CD14-positive monocyte (primary cell): ENCODE data around the gene SNRPN. TPM values are rescaled to one million over a fixed set of nuclear protein-coding genes. Genes with fewer than 3 reads are reported as not detected.

ENCODE experiments used
- DNase-seq, 3 donors: peaks; one replicate each; pipeline ENCODE4 v3.0.0-alpha.2; 2011 to 2022
- H2AFZ ChIP-seq: 2 replicates; pipeline ENCODE4 v1.6.0; 2012; ENCODE audit warnings: mild to moderate bottlenecking, low read depth, low read length, inconsistent platforms; ENCODE audit not compliant: insufficient read depth, poor library complexity, severe bottlenecking
- H3K27ac ChIP-seq, 2 donors: 1 replicate in 1 of 2; 2 replicates in 1 of 2; pipeline ENCODE4 v1.5.1; 2012 to 2013; ENCODE audit warnings: low read length in 2 of 2, control low read depth in 1 of 2, inconsistent platforms in 1 of 2, low read depth in 1 of 2, mild to moderate bottlenecking in 1 of 2
- H3K27me3 ChIP-seq, 2 donors: one replicate each; pipeline versions ENCODE4 v1.6.0 to v1.6.1; 2011 to 2013; ENCODE audit warnings: low read length in 2 of 2; ENCODE audit not compliant: control insufficient read depth in 2 of 2, insufficient read depth in 2 of 2
- H3K36me3 ChIP-seq, 2 donors: replicated peaks in 1 of 2; 1 replicate in 1 of 2; 2 replicates in 1 of 2; pipeline versions ENCODE4 v1.5.1 to v1.6.1; 2012 to 2013; ENCODE audit warnings: low read length in 2 of 2, control low read depth in 1 of 2, inconsistent platforms in 1 of 2, mild to moderate bottlenecking in 1 of 2; ENCODE audit not compliant: insufficient read depth in 2 of 2, control insufficient read depth in 1 of 2
- H3K4me1 ChIP-seq, 2 donors: 1 replicate in 1 of 2; 2 replicates in 1 of 2; pipeline versions ENCODE4 v1.5.1 to v1.6.1; 2012 to 2013; ENCODE audit warnings: low read length in 2 of 2, control low read depth in 1 of 2, inconsistent platforms in 1 of 2, mild to moderate bottlenecking in 1 of 2, moderate library complexity in 1 of 2; ENCODE audit not compliant: insufficient read depth in 2 of 2, control insufficient read depth in 1 of 2
- H3K4me2 ChIP-seq: replicated peaks from 2 replicates; pipeline ENCODE3; 2012; ENCODE audit warnings: low read length, moderate library complexity, mild to moderate bottlenecking; ENCODE audit not compliant: poor library complexity, severe bottlenecking; ENCODE audit errors: extremely low read depth
- H3K4me3 ChIP-seq, 3 experiments: fragments of 200-600 bp in 1 of 3; sonication (generic) in 1 of 3; replicated peaks in 1 of 3; 1 replicate in 2 of 3; 2 replicates in 1 of 3; pipeline ENCODE4 v1.5.1; 2011 to 2013; ENCODE audit warnings: low read length in 3 of 3, mild to moderate bottlenecking in 3 of 3, control low read depth in 2 of 3, low read depth in 2 of 3, inconsistent platforms in 1 of 3, moderate library complexity in 1 of 3
- H3K79me2 ChIP-seq: 2 replicates; pipeline ENCODE4 v1.6.0; 2012; ENCODE audit warnings: mild to moderate bottlenecking, control low read depth, inconsistent platforms, low read length, moderate library complexity; ENCODE audit not compliant: insufficient read depth
- H3K9ac ChIP-seq: 2 replicates; pipeline ENCODE4 v1.6.0; 2017; ENCODE audit warnings: low read length, mild to moderate bottlenecking; ENCODE audit not compliant: insufficient read depth, poor library complexity, severe bottlenecking
- H3K9me3 ChIP-seq, 2 donors: replicated peaks in 1 of 2; 1 replicate in 1 of 2; 2 replicates in 1 of 2; pipeline versions ENCODE4 v1.5.1 to v1.6.1; 2012 to 2013; ENCODE audit warnings: low read length in 2 of 2, control low read depth in 1 of 2; ENCODE audit not compliant: control insufficient read depth in 1 of 2, insufficient read depth in 1 of 2
- H4K20me1 ChIP-seq: 2 replicates; pipeline ENCODE4 v1.6.0; 2012; ENCODE audit warnings: mild to moderate bottlenecking, low read length, control low read depth, moderate library complexity; ENCODE audit not compliant: insufficient read depth
- H3K27ac Mint-ChIP-seq, 7 donors: one replicate each; pipeline ENCODE4 v1.8.0; 2020; ENCODE audit warnings: mild to moderate bottlenecking in 7 of 7, mixed read lengths in 7 of 7, moderate library complexity in 6 of 7, inconsistent platforms in 2 of 7
- H3K27me3 Mint-ChIP-seq, 3 donors: one replicate each; pipeline ENCODE4 v1.8.0; 2021 to 2022; ENCODE audit warnings: low read depth in 3 of 3, mild to moderate bottlenecking in 3 of 3, mixed read lengths in 3 of 3, moderate library complexity in 3 of 3, inconsistent platforms in 1 of 3
- H3K36me3 Mint-ChIP-seq, 2 donors: one replicate each; pipeline ENCODE4 v1.8.0; 2020; ENCODE audit warnings: mixed read lengths in 2 of 2, inconsistent platforms in 1 of 2, mild to moderate bottlenecking in 1 of 2
- H3K4me1 Mint-ChIP-seq: one replicate; pipeline ENCODE4 v1.8.0; 2020; ENCODE audit warnings: mild to moderate bottlenecking, mixed read lengths
- H3K4me3 Mint-ChIP-seq, 2 donors: one replicate each; pipeline ENCODE4 v1.8.0; 2020; ENCODE audit warnings: mild to moderate bottlenecking in 2 of 2, mixed read lengths in 2 of 2, moderate library complexity in 1 of 2
- H3K9me3 Mint-ChIP-seq, 7 donors: one replicate each; pipeline ENCODE4 v1.8.0; 2020 to 2022; ENCODE audit warnings: mixed read lengths in 7 of 7, mild to moderate bottlenecking in 6 of 7, moderate library complexity in 6 of 7, inconsistent platforms in 2 of 7
- WGBS: methylation state at CpG from one replicate; pipeline ENCODE4 v1.1.5; 2013; ENCODE audit warnings: missing lambda C conversion rate; ENCODE audit not compliant: insufficient coverage; 5-methylcytosine and 5-hydroxymethylcytosine counted together
- intact Hi-C, 2 donors: fragments of 100-400 bp; cut with micrococcal nuclease; formaldehyde crosslinking; loops; one replicate each; pipeline versions ENCODE4 v1.15.0 to v1.15.1; 2023
- polyA plus RNA-seq, 3 donors: library from polyadenylated mRNA; depleted of rRNA in 1 of 3; unstranded in 2 of 3; stranded (reverse) in 1 of 3; fragments of 300-500 nt in 2 of 3; fragments of >200 nt in 1 of 3; fragmentation: Illumina TruSeq in 2 of 3; gene quantifications; 1 replicate in 2 of 3; 2 replicates in 1 of 3; pipeline ENCODE4 v1.2.3, GENCODE V29; 2012 to 2021
- TF ChIP-seq, protein P1 (sequence below): fragments of 200-600 bp; IDR thresholded peaks from one replicate; pipeline ENCODE4 v1.8.0; 2022; ENCODE audit warnings: antibody characterized with exemption, mild to moderate bottlenecking

The SNRPN gene
- polyA plus RNA-seq, 3 donors, result 12.6 to 46.1 (median 43.9) TPM

DNA sequence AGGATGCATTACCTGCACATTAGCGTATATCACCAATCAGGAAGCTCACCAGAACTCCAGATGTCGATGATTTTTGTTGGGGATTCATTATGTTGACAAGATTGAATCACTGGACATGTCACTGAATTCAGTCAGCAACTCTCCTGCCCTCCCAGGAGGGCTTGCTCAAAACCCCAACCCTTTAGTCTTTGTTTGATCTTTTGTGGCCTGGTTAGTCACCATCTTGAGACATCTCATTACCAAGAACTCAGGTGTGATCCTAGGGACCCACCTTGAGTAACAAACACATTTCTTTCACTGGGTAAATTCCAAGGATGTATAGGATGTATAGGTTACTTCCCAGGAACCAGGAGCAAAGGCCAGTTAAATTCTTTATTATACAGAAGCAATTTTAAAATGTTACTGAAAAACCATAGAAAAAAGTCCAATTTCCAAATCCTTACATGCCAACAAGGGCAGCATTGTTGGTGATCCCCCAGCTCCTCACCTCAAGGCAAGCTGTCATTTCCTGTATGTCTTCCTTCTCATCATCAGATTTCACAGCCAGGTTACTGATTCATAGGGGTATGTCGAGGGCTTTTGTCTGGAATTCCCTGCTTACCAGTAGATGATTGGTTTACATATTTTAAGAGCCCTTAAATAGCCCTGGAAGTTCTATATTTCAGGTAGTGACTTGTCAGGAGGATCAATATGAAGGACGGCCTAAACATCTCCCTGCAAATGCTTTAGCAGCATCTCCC lies 11.7 kb downstream of the SNRPN start:
- H2AFZ ChIP-seq, result no peak overlapping the region
- H3K4me1 ChIP-seq, result no peaks in the 10 kb centered on the region
- no peaks in the 10 kb centered on the region for H3K27me3 ChIP-seq
- H3K4me3 ChIP-seq, result no peak overlapping the region
- Mint-ChIP-seq H3K4me1 (no peaks in the 10 kb centered on the region), H3K4me3 (no peak overlapping the region), H3K27me3 (peaks cover 0 to 4% (median 0%) of the 10 kb centered on the region in 3 donors), H3K9me3 (peaks cover 15 to 35% (median 27%) of the 10 kb centered on the region in 7 donors), H3K36me3 (peaks cover 28 to 47% of the 10 kb centered on the region in 2 donors), H3K27ac (no peak overlapping the region)
- intact Hi-C loops, result no loop called here
- WGBS, result no CpG with 5 or more reads among the region's 4 CpGs
- H3K79me2 ChIP-seq, result no peaks in the 10 kb centered on the region
- H4K20me1 ChIP-seq, result no peaks in the 10 kb centered on the region
- no peak for DNase-seq
- peaks cover 33 to 39% of the 10 kb centered on the region in 2 donors for H3K9me3 ChIP-seq
- no peak overlapping the region for H3K4me2 ChIP-seq
- peaks cover 2 to 7% of the 10 kb centered on the region in 2 donors for H3K36me3 ChIP-seq
- no peak overlapping the region for H3K9ac ChIP-seq
- no peak overlapping the region for H3K27ac ChIP-seq
- TF ChIP-seq, protein P1, sequence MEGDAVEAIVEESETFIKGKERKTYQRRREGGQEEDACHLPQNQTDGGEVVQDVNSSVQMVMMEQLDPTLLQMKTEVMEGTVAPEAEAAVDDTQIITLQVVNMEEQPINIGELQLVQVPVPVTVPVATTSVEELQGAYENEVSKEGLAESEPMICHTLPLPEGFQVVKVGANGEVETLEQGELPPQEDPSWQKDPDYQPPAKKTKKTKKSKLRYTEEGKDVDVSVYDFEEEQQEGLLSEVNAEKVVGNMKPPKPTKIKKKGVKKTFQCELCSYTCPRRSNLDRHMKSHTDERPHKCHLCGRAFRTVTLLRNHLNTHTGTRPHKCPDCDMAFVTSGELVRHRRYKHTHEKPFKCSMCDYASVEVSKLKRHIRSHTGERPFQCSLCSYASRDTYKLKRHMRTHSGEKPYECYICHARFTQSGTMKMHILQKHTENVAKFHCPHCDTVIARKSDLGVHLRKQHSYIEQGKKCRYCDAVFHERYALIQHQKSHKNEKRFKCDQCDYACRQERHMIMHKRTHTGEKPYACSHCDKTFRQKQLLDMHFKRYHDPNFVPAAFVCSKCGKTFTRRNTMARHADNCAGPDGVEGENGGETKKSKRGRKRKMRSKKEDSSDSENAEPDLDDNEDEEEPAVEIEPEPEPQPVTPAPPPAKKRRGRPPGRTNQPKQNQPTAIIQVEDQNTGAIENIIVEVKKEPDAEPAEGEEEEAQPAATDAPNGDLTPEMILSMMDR, result no peak

DNA sequence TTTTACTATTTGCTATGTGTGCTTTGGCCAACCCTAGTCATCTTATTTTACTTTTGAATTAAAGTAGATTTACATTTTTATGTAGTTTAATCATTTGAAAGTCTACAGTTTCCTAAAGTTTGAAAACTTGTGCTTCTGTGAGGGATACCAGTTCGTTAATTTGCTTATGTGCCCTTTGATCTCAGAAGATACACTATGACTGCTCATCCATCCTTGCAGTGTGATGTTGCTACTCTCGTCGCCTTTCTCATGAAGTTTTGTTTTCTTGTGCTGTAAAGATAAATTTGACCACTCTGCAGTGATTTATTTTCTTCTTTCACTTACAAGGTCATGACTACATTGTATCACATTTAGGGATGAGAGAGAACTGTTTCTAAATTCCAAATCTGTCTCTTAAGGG lies 16.3 kb downstream of the SNRPN start:
- Histone ChIP-seq H2AFZ (no peak overlapping the region), H3K79me2 (no peaks in the 10 kb centered on the region), H3K36me3 (peaks cover 0 to 3% of the 10 kb centered on the region in 2 donors), H3K9me3 (peaks cover 32 to 48% of the 10 kb centered on the region in 2 donors), H3K4me1 (no peaks in the 10 kb centered on the region), H3K27me3 (no peaks in the 10 kb centered on the region), H3K4me2 (no peak overlapping the region), H4K20me1 (no peaks in the 10 kb centered on the region), H3K27ac (no peak overlapping the region), H3K4me3 (no peak overlapping the region), H3K9ac (no peak overlapping the region)
- Mint-ChIP-seq H3K9me3 (peaks cover 16 to 46% (median 32%) of the 10 kb centered on the region in 7 donors), H3K27me3 (no peaks in the 10 kb centered on the region), H3K4me1 (no peaks in the 10 kb centered on the region), H3K4me3 (no peak overlapping the region), H3K27ac (no peak overlapping the region), H3K36me3 (peaks cover 33 to 34% of the 10 kb centered on the region in 2 donors)
- intact Hi-C loops, result no loop called here
- DNase-seq, result no peak
- WGBS, result no CpG with 5 or more reads among the region's 3 CpGs
- TF ChIP-seq, protein P1, result no peak
